HepG2 (cell line): Measurements from ENCODE around the gene SNCG. TPM values are rescaled to one million over a fixed set of nuclear protein-coding genes. Genes with fewer than 3 reads are reported as not detected.
"Not testable (repeated sequence)": the region's sequence is repeated elsewhere in the genome, so short reads cannot be mapped to it uniquely, and the experiment has no call there.

ENCODE experiments used
- ATAC-seq: fragments of 200-7000 bp; cut with Tn5 transposase; 3 replicates; pipeline ENCODE4 v1.9.1; 2020; ENCODE audit warnings: mild to moderate bottlenecking, moderate library complexity
- BruUV-seq: library from RNA; stranded (reverse); fragments of 400-500 nt; replicated peaks from 2 replicates; lab custom pipeline; 2021; lab: Mats Ljungman, UMichigan
- CTCF ChIA-PET: fragments of 300-600 bp; formaldehyde crosslinking; extraction: SDS; loops from one replicate; lab custom pipeline; 2021; ENCODE audit warnings: low total read pairs, inconsistent platforms, low intra/inter-chr PET ratio; lab: Yijun Ruan, JAX
- POLR2A ChIA-PET: fragments of 350-600 bp; sonication (Branson Sonifier 250); formaldehyde crosslinking; loops from one replicate; lab custom pipeline; 2020; ENCODE audit warnings: antibody characterized with exemption, inconsistent platforms; lab: Yijun Ruan, JAX
- DNase-seq: peaks from one replicate; pipeline ENCODE4 v3.0.0-alpha.2; 2015; ENCODE audit warnings: low spot score
- FAIRE-seq: peaks from 3 replicates; lab custom pipeline; 2011; peaks lifted over from hg19 to GRCh38; lab: Jason Lieb, UNC
- H2AFZ ChIP-seq: one replicate; pipeline ENCODE4 v1.6.1; 2011; ENCODE audit warnings: low read length, inconsistent platforms
- H3K27ac ChIP-seq: fragments of 300-600 bp; 3 replicates; pipeline ENCODE4 v1.8.0; 2011; ENCODE audit warnings: mixed run types, mild to moderate bottlenecking, mixed read lengths, low read length, inconsistent platforms; ENCODE audit not compliant: insufficient read depth; ENCODE audit errors: extremely low read length
- H3K27me3 ChIP-seq, 2 experiments: fragments of 200-600 bp in 1 of 2; 2 replicates in 1 of 2; 3 replicates in 1 of 2; pipeline versions ENCODE4 v1.6.0 to v1.8.0; 2011; ENCODE audit warnings: low read length in 2 of 2, mild to moderate bottlenecking in 2 of 2, moderate library complexity in 2 of 2, inconsistent platforms in 1 of 2; ENCODE audit not compliant: insufficient read depth in 2 of 2, control insufficient read depth in 1 of 2
- H3K36me3 ChIP-seq, 2 experiments: fragments of 200-600 bp in 1 of 2; replicated peaks in 1 of 2; 2 replicates in 1 of 2; 3 replicates in 1 of 2; pipeline versions ENCODE4 v1.5.1 to v1.8.0; 2011; ENCODE audit warnings: low read length in 2 of 2, inconsistent platforms in 1 of 2; ENCODE audit not compliant: insufficient read depth in 2 of 2, control insufficient read depth in 1 of 2
- H3K4me1 ChIP-seq: 2 replicates; pipeline ENCODE4 v1.5.1; 2012; ENCODE audit warnings: low read length, inconsistent platforms; ENCODE audit not compliant: insufficient read depth
- H3K4me2 ChIP-seq: 2 replicates; pipeline ENCODE4 v1.6.0; 2011; ENCODE audit warnings: low read depth, low read length, inconsistent platforms
- H3K4me3 ChIP-seq, 3 experiments: fragments of 200-600 bp in 1 of 3; sonication (generic), shearing (Covaris generic) in 1 of 3; replicated peaks in 1 of 3; 2 replicates each; pipeline ENCODE4 v1.5.1; 2011 to 2016; ENCODE audit warnings: low read length in 3 of 3, inconsistent platforms in 2 of 3, low read depth in 2 of 3, mild to moderate bottlenecking in 2 of 3, control low read depth in 1 of 3, mixed read lengths in 1 of 3; ENCODE audit not compliant: insufficient read depth in 1 of 3
- H3K79me2 ChIP-seq: one replicate; pipeline ENCODE4 v1.6.1; 2011; ENCODE audit warnings: low read length, inconsistent platforms; ENCODE audit not compliant: insufficient read depth
- H3K9ac ChIP-seq: 2 replicates; pipeline ENCODE4 v1.6.0; 2011; ENCODE audit warnings: mild to moderate bottlenecking, low read depth, low read length, inconsistent platforms; ENCODE audit not compliant: insufficient read depth
- H3K9me3 ChIP-seq: 2 replicates; pipeline ENCODE4 v1.5.1; 2012; ENCODE audit warnings: mild to moderate bottlenecking, low read length
- H4K20me1 ChIP-seq: 2 replicates; pipeline ENCODE4 v1.6.0; 2011; ENCODE audit warnings: inconsistent platforms, mild to moderate bottlenecking, low read length, moderate library complexity; ENCODE audit not compliant: insufficient read depth
- ARNT2 ChIP-seq: sonication (generic); formaldehyde crosslinking; IDR thresholded peaks from 2 replicates; pipeline ENCODE4 v1.8.0; 2022; ENCODE audit warnings: mild to moderate bottlenecking, low read depth, missing genetic modification reagents, moderate library complexity
- FOXC1 ChIP-seq: sonication (generic); formaldehyde crosslinking; IDR thresholded peaks from 2 replicates; pipeline ENCODE4 v1.8.0; 2022; ENCODE audit warnings: mild to moderate bottlenecking, missing genetic modification reagents, borderline replicate concordance
- GATAD2A ChIP-seq: IDR thresholded peaks from 2 replicates; pipeline ENCODE4 v1.6.1; 2016
- HOXA5 ChIP-seq: sonication (generic); formaldehyde crosslinking; IDR thresholded peaks from 2 replicates; pipeline ENCODE4 v1.4.0; 2020; ENCODE audit warnings: missing genetic modification reagents
- KDM1A ChIP-seq: IDR thresholded peaks from 2 replicates; pipeline ENCODE4 v1.6.1; 2016; ENCODE audit warnings: missing compliant biosample characterization
- YEATS2 ChIP-seq: sonication (generic); formaldehyde crosslinking; IDR thresholded peaks from 2 replicates; pipeline ENCODE4 v1.4.0; 2020; ENCODE audit warnings: missing genetic modification reagents, borderline replicate concordance
- ZNF414 ChIP-seq: sonication (generic); formaldehyde crosslinking; IDR thresholded peaks from 2 replicates; pipeline ENCODE4 v1.5.0; 2020; ENCODE audit warnings: missing genetic modification reagents
- ZNF629 ChIP-seq: sonication (generic); formaldehyde crosslinking; conservative IDR thresholded peaks from 2 replicates; pipeline ENCODE4 v1.5.0; 2020; ENCODE audit warnings: missing genetic modification reagents
- ZNF768 ChIP-seq: sonication (generic); formaldehyde crosslinking; IDR thresholded peaks from 2 replicates; pipeline ENCODE4 v1.4.0; 2020; ENCODE audit warnings: missing genetic modification reagents
- ZNF792 ChIP-seq: IDR thresholded peaks from 2 replicates; pipeline ENCODE4 v1.6.1; 2016
- WGBS: methylation state at CpG from one replicate; pipeline ENCODE4 v1.1.6; 2017; ENCODE audit warnings: low lambda C conversion rate; 5-methylcytosine and 5-hydroxymethylcytosine counted together
- in situ Hi-C: cut with HindIII; loops from 2 replicates; pipeline ENCODE4 v1.10.0; 2017; ENCODE audit warnings: low pct_unique_long_range_greater_than_20kb; ENCODE audit not compliant: extremely low pct_ligation_motif_present
- intact Hi-C: fragments of 100-400 bp; cut with micrococcal nuclease; formaldehyde crosslinking; loops from one replicate; pipeline ENCODE4 v1.10.0; 2022; ENCODE audit not compliant: unreplicated experiment
- polyA plus RNA-seq, 8 experiments: library from polyadenylated mRNA; depleted of rRNA in 3 of 8; stranded (reverse) in 7 of 8; unstranded in 1 of 8; fragments of >200 nt; fragmentation: Illumina TruSeq in 4 of 8; extraction: Trizol in 4 of 8; gene quantifications; 2 replicates each; pipeline versions ENCODE4 v1.2.1 to v1.2.3, GENCODE V29; 2011 to 2016; ENCODE audit warnings: low read depth in 4 of 8, missing spikeins in 1 of 8, mixed read lengths in 1 of 8; ENCODE audit not compliant: insufficient read depth in 1 of 8
- total RNA-seq, 5 experiments: library from RNA; depleted of rRNA; stranded (reverse); fragments of >200 nt; fragmentation: Illumina TruSeq; extraction: Trizol; gene quantifications; 2 replicates each; pipeline ENCODE4 v1.2.3, GENCODE V29; 2016; ENCODE audit warnings: low read depth in 1 of 5

SNCG gene
- total and polyA plus RNA-seq, 2 of the 13 experiments (the other 11 are each of a cell fraction or from before 2014, with no cell fraction given), result 0.22 to 0.91 TPM

- Histone ChIP-seq H2AFZ (no peak overlapping the region), H4K20me1 (no peaks in the 10 kb centered on the region), H3K27me3 (no peaks in the 10 kb centered on the region; a peak in 1 of 5 replicates), H3K4me1 (peaks cover 6% of the 10 kb centered on the region; the same call in 1 of the 2 replicates), H3K9ac (no peak overlapping the region), H3K9me3 (no peaks in the 10 kb centered on the region), H3K4me3 (no peak overlapping the region), H3K36me3 (no peaks in the 10 kb centered on the region), H3K27ac (no peak overlapping the region), H3K79me2 (no peaks in the 10 kb centered on the region), H3K4me2 (no peak overlapping the region)
- TF ChIP-seq HOXA5 (CRISPR knock-in tag) (no peak), ZNF768 (CRISPR knock-in tag) (no peak), ARNT2 (CRISPR knock-in tag) (no peak), KDM1A (CRISPR knock-in tag) (no peak), YEATS2 (no peak), GATAD2A (CRISPR knock-in tag) (no peak), ZNF792 (no peak), ZNF629 (CRISPR knock-in tag) (no peak), ZNF414 (CRISPR knock-in tag) (no peak), FOXC1 (no peak)
- no TSS peak for BruUV-seq
- DNase-seq, result peak; percentile 3
- no peak for FAIRE-seq
- POLR2A ChIA-PET, result no interaction called here
- ATAC-seq, result peak; percentile 46; the same call in 1 of the 3 replicates
- in situ Hi-C loops, result no loop called here
- CTCF ChIA-PET, result no interaction called here
- intact Hi-C loops, result no loop called here
- 12% methylated on average over 3 of the region's 3 CpGs for WGBS
Measured at GRCh38 chr10:87000491-87000890, 42.1 kb downstream of the SNCG start.

- H3K9ac ChIP-seq, ATAC-seq, CTCF ChIA-PET, FAIRE-seq, H4K20me1 ChIP-seq, DNase-seq, BruUV-seq, H3K27me3 ChIP-seq, H3K9me3 ChIP-seq, in situ Hi-C loops, intact Hi-C loops, H3K79me2 ChIP-seq, POLR2A ChIA-PET, H2AFZ ChIP-seq, H3K4me2 ChIP-seq, H3K4me3 ChIP-seq, H3K27ac ChIP-seq, H3K36me3 ChIP-seq, H3K4me1 ChIP-seq: not testable (repeated sequence)
- 0% methylated on average over 1 of the region's 1 CpG for whole genome bisulfite sequencing
Measured at GRCh38 chr10:87007124-87007523, 48.7 kb downstream of the SNCG start.
